Osteoblast (primary cell): ENCODE results near the gene CCDC24. TPM values are rescaled to one million over a fixed set of nuclear protein-coding genes. Genes with fewer than 3 reads are reported as not detected.

Experiments used
- DNase-seq: peaks from one replicate; pipeline ENCODE4 v3.0.0; 2011; ENCODE audit warnings: low spot score, mixed read lengths; ENCODE audit not compliant: insufficient read length; ENCODE audit errors: missing footprints
- H2AFZ ChIP-seq: 2 replicates; pipeline ENCODE4 v1.6.0; 2011; ENCODE audit warnings: mild to moderate bottlenecking, low read length
- H3K27ac ChIP-seq: 2 replicates; pipeline ENCODE4 v1.5.1; 2011; ENCODE audit warnings: mild to moderate bottlenecking, low read depth, low read length, moderate library complexity
- H3K27me3 ChIP-seq: 2 replicates; pipeline ENCODE4 v1.6.0; 2012; ENCODE audit warnings: mild to moderate bottlenecking, control low read depth, inconsistent platforms, low read length, moderate library complexity; ENCODE audit not compliant: insufficient read depth
- H3K36me3 ChIP-seq: 2 replicates; pipeline ENCODE4 v1.5.1; 2011; ENCODE audit warnings: mild to moderate bottlenecking, low read length, control low read depth, moderate library complexity; ENCODE audit not compliant: insufficient read depth
- H3K4me1 ChIP-seq: 2 replicates; pipeline ENCODE4 v1.5.1; 2011; ENCODE audit warnings: mild to moderate bottlenecking, low read length, control low read depth, moderate library complexity; ENCODE audit not compliant: insufficient read depth
- H3K4me2 ChIP-seq: 2 replicates; pipeline ENCODE4 v1.6.0; 2011; ENCODE audit warnings: mild to moderate bottlenecking, low read length; ENCODE audit not compliant: insufficient read depth
- H3K4me3 ChIP-seq: fragments of 200-600 bp; sonication (generic); 3 replicates; pipeline ENCODE4 v1.5.1; 2012; ENCODE audit warnings: mild to moderate bottlenecking, low read length, inconsistent platforms; ENCODE audit not compliant: insufficient read depth
- H3K79me2 ChIP-seq: 2 replicates; pipeline ENCODE4 v1.6.0; 2012; ENCODE audit warnings: mild to moderate bottlenecking, low read length, control low read depth, inconsistent platforms; ENCODE audit not compliant: insufficient read depth
- H3K9me3 ChIP-seq: 2 replicates; pipeline ENCODE4 v1.5.1; 2011; ENCODE audit warnings: low read depth, low read length, control low read depth
- H4K20me1 ChIP-seq: 2 replicates; pipeline ENCODE4 v1.6.0; 2012; ENCODE audit warnings: mild to moderate bottlenecking, low read length, control low read depth; ENCODE audit not compliant: insufficient read depth
- CTCF ChIP-seq: IDR thresholded peaks from 2 replicates; pipeline ENCODE4 v1.5.1; 2011; ENCODE audit warnings: mild to moderate bottlenecking, low read depth, low read length, moderate library complexity; ENCODE audit errors: extremely low read depth
- total RNA-seq: library from RNA; depleted of rRNA; stranded (reverse); fragments of >200 nt; gene quantifications from 2 replicates; pipeline ENCODE4 v1.2.3, GENCODE V29; 2012

Gene CCDC24
- total RNA-seq, 1 donor: 2.9 TPM

- Histone ChIP-seq H4K20me1 (peaks cover 63% of the 10 kb centered on the region), H3K9me3 (no peaks in the 10 kb centered on the region), H3K27ac (no peak overlapping the region), H3K4me1 (peaks cover 42% of the 10 kb centered on the region), H3K4me3 (peak overlapping the region; percentile 73), H3K36me3 (peaks cover 33% of the 10 kb centered on the region), H2AFZ (no peak overlapping the region), H3K4me2 (peak overlapping the region; percentile 88), H3K27me3 (no peaks in the 10 kb centered on the region), H3K79me2 (peaks cover 82% of the 10 kb centered on the region)
- no peak for TF ChIP-seq CTCF
- no peak for DNase-seq
These were observed 12.2 kb upstream of the CCDC24 start for GRCh38 chr1:43979261-43979527.

- H2AFZ ChIP-seq: no peak overlapping the region
- H3K9me3 ChIP-seq: no peaks in the 10 kb centered on the region
- TF ChIP-seq CTCF: no peak
- H3K4me2 ChIP-seq: peak overlapping the region; percentile 88
- H3K4me3 ChIP-seq: peak overlapping the region; percentile 73
- no peaks in the 10 kb centered on the region for H3K27me3 ChIP-seq
- peaks cover 64% of the 10 kb centered on the region for H4K20me1 ChIP-seq
- H3K4me1 ChIP-seq: peaks cover 39% of the 10 kb centered on the region
- DNase-seq: peak; percentile 99
- H3K27ac ChIP-seq: peak overlapping the region; percentile 54
- H3K79me2 ChIP-seq: peaks cover 82% of the 10 kb centered on the region
- peaks cover 34% of the 10 kb centered on the region for H3K36me3 ChIP-seq
These were observed 11.7 kb upstream of the CCDC24 start for GRCh38 chr1:43979528-43980254.

DNA sequence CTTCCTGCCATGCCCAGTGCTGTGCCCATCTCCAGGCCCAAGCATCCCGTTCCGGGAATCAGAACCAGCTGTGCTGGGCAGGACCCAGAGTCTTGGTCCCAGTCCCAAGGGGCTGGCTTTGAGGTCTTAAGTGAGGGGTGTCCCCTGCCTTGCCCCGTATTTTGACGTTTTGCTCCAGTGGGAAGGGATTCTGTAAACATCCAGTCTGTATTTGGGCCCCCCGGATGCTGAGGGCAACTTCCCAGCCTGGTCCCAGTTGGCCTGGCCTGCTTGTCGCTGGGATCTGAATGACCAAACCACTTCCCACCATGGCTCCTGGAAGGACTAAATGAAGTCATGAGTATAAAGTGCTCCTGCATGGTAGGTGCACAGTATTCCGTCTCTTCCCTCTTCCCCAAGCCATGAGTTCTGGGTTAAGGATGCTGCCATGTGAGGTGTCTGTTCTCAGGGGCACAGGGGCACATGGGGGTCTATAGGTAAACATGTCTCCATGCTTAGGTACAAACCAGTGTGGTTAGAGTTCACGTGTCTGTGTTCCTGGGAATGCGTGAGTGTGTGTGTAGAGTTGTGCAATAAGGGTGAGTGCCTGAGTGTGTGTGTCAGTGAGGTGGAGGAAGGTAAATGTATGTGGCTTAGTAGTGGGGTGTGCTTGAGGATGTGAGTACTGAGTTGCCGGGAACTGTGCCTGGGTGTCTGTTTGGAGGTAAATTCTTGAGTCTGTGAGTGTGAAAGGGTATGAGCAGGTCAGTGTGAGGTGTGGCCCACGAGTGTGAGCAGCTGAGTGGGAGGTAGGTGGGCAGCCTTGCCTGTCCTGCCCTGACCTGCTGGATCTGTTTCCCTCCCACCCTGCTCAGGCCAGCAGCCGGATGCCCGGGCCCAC, 10.9 kb upstream of the CCDC24 start:
- H4K20me1 ChIP-seq: peaks cover 61% of the 10 kb centered on the region
- peaks cover 38% of the 10 kb centered on the region for H3K4me1 ChIP-seq
- peak overlapping the region; percentile 73 for H3K4me3 ChIP-seq
- peaks cover 74% of the 10 kb centered on the region for H3K79me2 ChIP-seq
- H2AFZ ChIP-seq: no peak overlapping the region
- peak; percentile 95 for DNase-seq
- no peak for TF ChIP-seq CTCF
- peaks cover 40% of the 10 kb centered on the region for H3K36me3 ChIP-seq
- H3K27me3 ChIP-seq: no peaks in the 10 kb centered on the region
- H3K9me3 ChIP-seq: no peaks in the 10 kb centered on the region
- H3K27ac ChIP-seq: peak overlapping the region; percentile 54
- peak overlapping the region; percentile 88 for H3K4me2 ChIP-seq

GRCh38 chr1:43981135-43981491, 10.3 kb upstream of the CCDC24 start:
- Histone ChIP-seq H3K79me2 (peaks cover 68% of the 10 kb centered on the region), H3K4me2 (peak overlapping the region; percentile 88), H3K4me3 (no peak overlapping the region), H3K27ac (no peak overlapping the region), H3K4me1 (peaks cover 32% of the 10 kb centered on the region), H3K9me3 (no peaks in the 10 kb centered on the region), H3K27me3 (no peaks in the 10 kb centered on the region), H3K36me3 (peaks cover 45% of the 10 kb centered on the region), H2AFZ (no peak overlapping the region), H4K20me1 (peaks cover 55% of the 10 kb centered on the region)
- TF ChIP-seq CTCF: no peak
- peak; percentile 69 for DNase-seq
